Activated CD4-positive, alpha-beta T cell treated with anti-CD3 and anti-CD28 coated beads, Interleukin-10, Interleukin-2, amounts not matched to agents 100 ng/mL and 50 ng/mL, durations not matched to agents 16 hours and 8 hours (primary cell): ENCODE measurements around the gene PRDM16.

Experiments
- DNase-seq: peaks from one replicate; pipeline ENCODE4 v3.0.0-alpha.2; 2020

Gene PRDM16

DNA sequence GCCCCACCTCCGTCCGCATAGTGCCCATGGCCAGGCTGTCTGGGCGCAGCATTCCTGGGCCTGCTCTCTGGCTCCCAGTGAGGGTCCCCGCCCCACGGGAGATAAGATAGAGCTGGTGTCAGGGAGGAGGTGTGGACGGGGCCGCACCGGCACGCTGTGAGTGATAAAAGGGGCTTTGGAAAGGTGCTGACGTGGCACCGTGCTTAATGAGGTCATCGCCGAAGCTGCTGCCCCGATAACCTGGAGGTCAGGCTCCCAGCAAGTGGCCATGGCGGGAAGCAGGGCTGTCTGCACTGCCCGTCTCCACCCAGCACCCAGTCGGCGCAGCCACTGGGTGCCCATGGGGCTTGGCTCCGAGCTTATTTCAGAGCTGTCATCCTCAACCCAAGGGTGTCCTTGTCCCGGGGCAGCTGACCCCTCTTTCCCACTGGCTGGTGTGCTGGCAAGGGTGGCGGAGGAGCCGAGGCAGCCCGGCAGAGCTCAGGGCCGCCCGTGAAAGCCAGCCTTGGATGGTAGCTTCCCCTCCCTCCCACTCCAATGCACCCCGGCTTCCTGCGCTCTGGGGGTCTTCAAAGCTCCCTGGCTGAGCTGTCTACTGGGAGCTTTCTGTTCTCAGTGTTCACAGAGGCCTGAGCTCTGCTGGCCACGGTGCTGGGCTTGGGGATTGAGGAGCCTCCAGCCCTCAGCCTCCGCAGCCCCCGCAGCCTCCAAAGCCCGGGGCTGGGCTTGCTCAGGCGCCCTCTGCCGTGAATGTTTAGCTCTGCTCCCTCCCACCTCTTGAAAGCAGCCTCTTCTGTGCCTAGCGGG lies 280.4 kb downstream of the PRDM16 start:
- no peak for DNase-seq

DNA sequence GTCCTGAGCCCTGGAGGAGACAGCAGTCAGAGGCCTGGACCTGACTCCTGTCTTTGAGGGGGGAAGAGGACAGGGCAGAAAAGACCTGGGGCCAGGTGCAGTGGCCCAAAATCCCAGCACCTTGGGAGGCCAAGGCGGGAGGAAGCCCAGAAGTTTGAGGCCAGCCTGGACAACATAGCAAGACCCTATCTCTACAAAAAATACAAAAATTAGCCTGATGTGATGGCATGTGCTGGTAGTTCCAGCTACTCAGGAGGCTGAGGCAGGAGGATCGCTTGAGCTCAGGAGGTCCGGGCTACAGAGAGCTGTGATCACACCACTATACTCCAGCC lies 280.9 kb downstream of the PRDM16 start:
- DNase-seq = no peak

DNA sequence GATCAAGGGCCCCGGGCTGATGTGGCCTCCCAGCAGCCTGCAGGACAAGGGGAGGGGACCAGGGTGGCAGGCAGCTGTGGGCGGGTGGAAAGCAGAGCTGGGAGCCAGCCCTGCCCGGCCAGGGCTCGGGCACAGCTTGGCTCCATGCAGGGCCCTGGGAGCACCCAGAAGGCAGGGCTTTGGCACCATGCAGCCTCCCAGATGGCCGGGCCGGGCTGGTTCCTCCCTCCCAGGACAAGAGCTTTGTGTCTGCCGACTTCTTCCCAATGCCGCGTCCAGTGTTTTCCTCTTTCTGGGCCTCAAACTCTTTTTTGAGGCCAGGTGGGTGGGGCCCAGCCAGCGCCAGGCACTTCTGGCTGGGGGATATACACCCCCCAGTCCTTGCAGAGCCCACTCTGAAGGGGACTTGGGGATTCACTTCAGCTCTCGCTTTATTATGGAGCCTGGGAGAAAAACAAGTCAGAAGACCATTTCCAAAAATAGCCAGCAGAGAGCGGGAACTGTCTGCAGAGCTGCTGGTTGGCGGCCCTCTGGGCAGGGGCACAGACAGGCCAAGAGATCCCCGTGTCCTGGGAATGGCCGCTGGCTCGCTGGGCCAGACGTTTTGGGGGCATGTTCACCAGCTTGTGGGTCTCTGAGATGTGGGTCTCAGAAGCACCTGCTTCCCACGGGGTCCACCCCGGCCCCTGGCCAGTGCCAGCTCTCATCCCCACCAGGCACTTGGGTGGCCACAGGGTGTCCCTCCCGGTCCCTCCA lies 281.7 kb downstream of the PRDM16 start:
- no peak for DNase-seq

DNA sequence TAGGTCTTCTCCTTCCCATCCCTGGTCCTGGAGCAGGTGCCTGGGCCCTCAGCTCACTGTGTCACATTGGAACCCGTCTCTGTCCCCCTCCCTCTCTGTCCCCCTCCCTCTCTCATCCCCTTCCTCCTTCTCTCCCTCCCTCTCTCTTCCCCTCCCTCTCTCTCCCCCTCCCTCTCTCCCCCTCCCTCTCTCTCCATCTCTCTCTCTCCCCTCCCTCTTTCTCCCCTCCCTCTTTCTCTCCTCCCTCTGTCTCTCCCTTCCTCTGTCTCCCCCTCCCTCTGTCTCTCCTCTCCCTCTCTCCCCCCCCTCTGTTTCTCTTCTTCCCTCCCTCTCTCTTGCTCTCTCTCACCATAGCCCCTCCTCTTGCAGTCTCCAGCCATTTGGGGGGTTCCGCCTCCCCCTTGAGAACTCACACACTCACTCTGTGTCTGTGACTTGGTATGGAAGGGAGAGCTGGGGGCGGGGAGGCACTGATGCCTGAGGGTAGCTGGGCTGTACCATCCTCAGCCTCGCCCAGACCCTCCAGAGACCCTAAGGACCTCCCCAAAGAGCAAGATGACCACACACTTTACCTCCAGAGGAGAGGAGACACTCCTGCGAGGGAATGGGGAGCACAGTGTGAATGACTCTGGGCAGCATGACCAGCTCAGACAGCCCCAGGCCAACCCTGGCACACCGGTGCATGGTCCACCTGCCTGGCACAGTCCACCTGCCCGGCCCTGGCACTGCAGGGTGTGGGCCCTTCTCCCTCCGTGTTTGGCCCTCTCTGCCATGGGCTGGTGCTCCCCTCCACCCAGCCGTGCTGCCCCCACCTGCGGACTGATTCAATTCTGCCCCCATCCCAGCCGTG lies 282.7 kb downstream of the PRDM16 start:
- no peak for DNase-seq

DNA sequence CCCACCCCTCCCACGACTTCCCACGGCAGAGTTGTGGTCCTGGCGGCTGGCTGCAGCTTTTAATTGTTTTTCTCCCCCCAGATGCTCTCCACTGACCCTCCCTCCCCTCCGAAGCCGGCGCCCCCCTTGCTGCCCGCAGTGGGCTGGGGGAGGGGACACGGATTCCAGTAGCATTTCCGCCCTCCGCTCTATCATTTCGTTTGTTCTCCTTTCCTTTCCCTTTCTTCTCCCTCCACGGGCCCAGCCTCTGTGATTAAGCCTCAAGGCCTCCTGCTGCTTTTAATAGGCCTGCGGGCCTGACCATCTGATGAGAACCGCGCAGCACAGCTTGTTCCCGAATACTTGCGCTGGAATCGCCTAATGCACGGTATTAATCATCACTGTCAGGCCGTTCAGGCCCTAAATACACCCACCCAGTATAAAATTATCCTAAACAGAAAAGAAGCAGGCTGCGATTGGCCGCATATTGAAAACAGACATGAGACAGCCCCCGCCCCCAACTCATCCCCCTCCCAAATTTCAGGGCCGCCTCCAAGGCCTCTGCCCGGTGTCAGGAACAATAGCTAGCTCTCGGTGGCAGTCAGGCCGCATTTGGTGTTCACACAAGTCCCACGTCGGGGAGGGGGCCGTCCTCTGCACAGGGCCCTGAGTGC lies 283.4 kb downstream of the PRDM16 start:
- no peak for DNase-seq

DNA sequence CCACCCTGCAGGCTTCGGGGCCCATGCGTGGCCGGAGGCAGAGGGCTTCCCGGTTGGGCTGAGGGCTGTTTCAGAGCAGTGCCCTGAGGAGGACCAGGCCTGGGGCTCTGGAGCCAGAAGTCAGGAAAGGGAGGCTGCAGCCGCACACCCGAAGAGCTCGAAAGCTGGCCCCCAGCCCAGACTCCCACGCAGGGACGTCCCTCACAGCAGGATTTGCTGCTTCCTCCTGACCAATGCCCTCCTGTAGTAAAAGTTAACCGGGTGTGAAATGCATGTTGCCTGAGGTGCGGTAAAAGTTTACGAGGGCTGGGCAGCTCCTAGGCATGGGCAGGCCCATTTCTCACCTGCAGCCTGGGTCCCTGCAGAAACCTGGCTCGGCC lies 283.9 kb downstream of the PRDM16 start:
- DNase-seq = no peak

DNA sequence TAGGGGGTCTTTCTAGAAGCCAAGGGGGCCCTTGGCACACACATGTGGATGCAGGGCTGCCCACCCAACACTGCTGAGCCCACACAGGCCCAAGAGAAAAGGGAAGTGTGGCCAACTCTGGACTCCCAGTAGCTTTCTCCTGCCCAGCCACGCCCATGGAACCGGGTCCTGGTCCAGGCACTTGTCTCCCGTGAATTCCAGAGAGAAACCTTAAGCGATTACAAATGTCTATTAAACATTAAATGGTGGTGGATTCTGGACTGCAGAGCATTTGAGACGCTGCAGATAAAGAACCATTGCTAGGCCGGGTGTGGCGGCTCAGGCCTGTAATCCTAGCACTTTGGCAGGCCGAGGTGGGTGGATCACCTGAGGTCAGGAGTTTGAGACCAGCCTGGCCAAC lies 284.9 kb downstream of the PRDM16 start:
- DNase-seq = no peak

DNA sequence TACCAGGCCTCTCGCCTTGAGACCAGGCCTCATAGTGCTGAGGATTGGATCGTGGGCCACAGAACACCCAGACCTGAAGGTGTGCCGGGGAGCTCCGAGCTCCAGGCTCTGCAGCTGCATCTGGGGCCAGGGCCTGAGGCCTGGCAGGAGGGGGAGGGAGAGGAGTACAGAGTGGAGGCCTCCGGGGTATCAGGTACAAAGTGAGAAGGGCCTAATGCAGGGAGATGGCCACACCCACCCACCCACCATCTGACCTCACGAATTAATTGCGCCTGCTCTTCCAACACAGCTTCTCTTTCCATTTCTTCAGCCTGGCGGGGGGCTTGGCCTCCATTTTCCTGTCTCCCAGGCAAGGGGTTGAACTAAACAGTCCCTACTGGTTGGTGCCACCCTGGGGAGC lies 286.1 kb downstream of the PRDM16 start:
- DNase-seq = no peak

DNA sequence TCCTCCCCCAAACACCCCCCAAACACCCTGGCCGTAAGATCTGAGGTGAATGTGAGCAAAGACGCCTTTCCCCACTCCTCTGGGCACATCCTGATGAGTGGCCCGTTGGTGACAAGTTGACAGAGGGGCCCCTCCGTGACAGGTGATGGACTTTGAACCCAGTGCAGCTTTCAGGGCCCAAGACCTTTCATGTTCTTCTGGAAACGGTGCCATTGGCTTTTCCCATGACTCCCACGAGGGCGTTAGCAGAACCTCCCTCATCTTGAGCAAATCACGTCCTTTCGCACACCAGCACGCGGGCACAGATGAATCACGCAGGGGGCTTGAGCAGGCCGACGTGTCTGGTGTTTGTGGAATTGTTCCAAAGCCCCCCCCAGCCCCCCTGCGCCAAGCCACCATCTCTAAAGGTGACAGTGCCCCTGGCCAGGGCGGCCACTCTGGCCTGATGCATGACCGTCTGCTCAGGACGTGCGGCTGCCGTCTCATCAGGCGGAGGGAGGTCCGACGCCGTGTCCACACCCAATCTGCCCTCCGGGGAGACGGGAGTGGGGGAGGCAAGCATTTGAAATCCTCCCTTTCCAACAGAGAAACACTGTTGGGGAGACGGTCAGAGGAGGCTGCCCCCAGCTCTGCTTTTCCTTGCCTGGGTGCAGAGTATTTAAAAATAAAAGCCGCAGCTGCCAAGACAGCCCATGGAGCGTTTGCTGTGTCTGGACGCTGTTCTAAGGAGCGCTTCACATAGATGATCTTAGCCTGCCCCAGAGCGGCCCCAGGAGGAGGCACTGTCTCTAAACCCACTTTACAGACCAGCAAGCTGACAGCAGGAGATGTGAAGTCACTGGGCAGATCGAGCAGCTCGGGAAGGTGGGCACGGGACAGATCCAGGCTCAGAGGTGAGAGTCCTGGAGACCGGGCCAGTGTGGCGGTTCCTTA lies 287.2 kb downstream of the PRDM16 start:
- DNase-seq = no peak

DNA sequence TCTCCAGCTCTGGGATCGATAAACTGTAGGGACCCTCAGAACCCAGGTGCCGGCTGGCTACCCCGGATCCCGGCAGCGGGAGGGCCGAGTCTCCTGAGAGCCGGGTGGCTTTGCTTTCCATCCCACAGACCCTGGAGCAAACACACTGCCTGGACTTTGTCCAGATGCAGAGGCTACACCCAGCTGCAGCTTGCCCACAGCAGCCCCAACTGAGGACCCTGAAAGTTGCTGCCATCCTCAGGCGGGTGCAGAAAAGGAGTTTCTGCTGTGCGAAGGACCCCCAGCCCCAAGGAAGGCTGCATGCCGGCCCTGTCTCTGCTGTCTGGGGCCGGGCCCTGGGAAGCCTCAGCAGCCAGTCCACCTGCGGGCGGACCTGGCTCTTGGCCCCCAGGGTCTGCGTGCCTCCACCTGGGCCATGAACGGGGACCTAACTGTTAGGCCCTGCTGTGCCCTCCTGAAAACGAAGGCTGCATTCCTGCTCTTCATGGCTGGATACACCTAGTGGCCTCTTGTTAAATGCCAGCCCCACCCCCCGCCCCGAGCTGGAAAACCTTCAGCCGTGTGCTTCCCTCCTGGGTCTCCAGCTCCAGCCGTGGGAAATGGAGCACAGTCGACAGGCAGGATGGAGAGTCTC lies 287.9 kb downstream of the PRDM16 start:
- no peak for DNase-seq

DNA sequence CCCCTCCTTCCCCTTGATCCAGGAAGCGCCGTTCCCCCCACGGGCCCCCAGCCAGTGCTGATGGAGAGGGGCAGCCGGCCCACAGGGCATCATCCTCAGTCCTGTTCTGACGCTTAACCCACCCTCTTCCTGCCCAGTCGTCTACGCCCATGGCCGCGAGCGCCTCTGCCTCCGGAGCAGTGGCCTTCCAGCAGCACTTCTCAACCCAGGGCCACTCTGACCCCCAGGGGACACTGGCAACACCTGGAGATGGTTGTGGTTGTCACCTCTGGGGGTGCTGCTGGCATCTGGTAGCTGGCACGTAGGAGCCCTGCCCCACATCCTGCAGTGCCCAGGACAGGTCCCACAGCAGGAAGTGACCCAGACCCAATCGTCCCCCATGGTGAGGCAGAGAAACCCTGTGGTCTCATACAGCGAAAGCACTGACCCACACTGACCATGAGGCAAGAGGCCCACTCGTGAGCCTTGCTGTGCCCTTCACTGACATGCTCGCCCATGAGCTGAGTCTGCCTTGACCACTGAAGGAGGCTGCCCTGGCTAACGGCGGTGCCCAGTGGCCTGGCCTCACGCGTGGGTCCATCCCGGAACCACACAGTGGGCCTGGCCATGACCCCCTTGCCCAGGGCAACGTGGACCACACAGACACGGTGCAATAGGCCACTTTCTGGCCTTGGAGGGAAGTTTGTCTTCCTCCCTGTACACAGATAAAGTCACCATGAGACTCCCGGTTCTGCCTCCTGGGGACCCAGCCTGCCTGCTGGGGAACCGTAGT lies 288.7 kb downstream of the PRDM16 start:
- DNase-seq = no peak

DNA sequence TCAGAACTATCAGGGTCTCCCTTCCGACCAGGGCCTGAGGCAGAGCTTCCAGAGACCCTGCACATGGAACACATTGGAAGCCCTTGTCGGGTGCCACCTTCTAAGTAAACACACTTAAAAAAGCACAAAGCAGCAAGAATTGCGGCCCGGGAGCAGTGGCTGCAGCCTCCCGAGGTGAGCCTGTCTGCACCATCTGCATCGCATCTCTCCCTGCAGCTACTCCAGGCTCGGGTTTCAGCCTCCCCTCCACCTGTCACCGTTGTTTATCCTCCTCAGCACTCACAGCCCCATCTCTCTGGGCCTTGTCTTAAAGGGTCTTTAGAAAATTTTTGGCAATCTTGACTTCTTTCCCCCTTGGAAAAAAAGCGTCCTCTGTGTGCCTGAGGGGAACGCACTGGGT lies 290.3 kb downstream of the PRDM16 start:
- DNase-seq = no peak

DNA sequence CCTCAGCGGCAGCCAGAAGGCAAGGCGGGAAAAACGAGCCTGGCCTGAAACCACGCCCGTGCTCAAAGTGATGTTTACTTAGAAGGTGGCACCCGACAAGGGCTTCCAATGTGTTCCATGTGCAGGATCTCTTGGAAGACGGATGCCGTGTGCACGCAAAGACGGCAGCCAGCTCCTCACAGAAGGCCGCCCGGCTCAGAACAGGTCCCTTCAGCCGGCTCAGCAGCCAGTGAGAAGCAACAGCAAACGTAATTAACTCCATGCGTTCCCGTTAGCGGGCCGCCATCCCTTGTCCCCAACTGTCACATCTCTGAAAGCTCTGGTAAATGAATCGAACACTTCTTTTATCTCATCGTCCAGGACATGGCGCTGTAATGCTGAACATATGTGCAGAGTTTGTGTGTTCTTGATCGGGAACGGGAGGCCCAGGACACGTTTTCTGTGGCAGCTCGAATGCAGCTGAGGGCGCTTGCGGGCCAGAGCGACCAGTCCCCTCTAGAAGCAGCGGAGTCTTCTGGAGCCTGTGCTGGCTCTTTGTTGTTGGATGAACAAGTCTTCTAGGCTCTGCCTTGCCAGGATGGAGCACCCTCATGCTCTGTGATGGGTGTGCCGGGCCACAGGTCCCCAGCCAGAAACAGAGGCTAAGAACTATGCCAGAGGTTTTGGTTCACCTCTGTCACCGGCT lies 290.9 kb downstream of the PRDM16 start:
- DNase-seq = no peak

DNA sequence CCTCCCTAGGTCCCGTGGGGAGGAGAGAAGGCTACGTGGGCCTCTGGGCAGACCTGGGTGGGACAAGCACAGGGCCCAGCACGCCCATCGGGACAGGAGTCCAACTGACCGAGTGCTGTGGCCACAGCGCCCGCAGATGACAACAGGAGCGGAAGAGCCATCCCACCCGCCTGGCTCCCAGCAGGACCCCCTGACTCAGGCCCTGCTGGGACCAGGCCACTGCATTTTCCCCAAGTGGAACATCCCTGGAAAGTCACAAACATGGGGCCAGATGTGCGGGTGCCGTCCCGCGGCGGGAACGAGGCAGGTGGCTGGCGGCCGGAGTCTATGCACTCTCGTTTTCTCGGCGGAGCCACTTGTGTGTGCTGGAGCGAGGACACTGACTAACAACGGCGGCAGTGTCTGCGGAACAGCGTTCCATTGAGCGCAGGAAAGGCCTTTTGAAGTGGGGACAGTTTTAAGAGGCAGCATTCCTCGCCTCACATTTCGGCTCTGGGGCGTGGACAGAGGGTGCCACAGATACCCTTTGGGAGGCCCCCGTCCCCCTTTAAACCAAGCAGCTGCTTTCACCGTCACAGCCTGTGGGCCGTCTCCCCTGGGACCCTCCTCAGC lies 291.7 kb downstream of the PRDM16 start:
- no peak for DNase-seq

DNA sequence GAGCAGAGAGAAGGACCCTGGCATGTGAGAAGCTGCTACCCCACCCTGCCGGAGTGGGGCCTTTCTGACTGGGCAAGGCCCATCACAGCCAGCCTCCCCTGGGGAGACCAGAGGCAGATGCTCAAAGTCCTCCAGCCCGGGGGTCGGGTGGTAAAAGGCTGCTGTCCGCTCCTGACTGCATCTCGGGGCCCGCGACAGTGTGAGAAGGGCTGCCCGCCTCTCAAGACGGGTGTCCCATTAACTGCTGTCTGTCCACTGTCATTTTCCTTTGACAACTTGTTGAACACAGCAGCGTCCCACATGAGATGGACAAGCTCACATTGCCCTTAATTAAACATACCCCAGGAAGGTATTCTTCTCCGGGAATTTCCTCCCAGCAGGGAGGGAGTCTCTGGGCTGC lies 294.0 kb downstream of the PRDM16 start:
- no peak for DNase-seq

DNA sequence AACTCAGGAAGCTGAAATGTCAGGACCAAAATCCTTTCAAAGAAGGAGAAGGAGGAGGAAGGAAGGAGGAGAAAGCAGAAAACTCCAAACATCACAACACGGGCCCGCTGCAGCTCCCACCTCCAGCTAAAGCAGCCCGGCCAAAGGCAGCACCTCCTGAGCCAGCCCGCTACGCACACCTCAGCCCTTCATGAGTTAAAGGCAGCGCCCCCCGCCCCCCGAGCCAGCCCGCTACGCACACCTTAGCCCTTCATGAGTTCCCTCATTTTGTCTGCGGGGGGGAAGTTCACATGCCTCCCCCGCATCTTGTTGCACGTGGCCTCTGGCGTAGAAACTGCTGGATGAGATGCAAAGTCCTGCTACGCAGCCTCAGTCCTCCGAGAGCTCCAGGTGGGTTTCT lies 294.8 kb downstream of the PRDM16 start:
- no peak for DNase-seq

DNA sequence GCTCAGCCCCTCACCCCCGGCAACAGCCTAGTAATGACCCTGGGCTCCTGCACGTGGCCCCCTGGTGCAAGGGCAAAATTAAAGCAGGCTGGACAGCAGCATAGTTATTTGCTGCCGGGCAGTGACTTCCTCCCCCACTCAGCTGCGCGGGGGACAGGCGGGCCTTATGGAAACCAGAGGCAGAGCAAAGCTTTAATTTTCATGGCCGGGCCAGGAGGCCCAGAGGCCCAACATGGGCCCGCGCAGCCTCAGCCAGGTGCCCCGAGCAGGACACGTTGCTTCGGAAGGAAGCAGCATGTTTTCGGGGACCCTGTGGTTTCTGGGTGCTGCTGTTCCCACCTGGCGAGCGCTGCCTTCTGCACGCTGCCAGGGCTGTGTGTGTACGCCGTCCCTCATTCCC lies 295.5 kb downstream of the PRDM16 start:
- DNase-seq = no peak

DNA sequence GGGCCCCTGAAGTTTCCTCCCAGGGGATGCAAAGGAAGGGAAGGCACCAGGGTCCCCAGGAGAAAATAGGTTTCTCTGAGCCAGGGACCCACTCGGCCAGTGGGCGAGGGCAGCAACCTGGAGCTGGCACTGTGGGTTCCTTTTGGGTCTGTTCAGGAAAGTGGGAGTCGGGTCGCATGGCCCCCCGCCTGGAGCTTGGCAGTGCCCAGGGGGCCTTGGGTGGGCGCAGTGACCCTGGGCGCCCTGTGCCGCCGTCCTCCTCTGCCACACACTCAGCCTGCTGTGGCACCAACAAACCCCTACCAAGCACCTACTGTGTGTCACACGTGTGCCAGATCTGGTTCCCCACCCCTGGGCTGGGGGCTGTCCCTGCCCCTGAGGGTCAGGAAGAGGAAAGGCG lies 296.0 kb downstream of the PRDM16 start:
- no peak for DNase-seq

DNA sequence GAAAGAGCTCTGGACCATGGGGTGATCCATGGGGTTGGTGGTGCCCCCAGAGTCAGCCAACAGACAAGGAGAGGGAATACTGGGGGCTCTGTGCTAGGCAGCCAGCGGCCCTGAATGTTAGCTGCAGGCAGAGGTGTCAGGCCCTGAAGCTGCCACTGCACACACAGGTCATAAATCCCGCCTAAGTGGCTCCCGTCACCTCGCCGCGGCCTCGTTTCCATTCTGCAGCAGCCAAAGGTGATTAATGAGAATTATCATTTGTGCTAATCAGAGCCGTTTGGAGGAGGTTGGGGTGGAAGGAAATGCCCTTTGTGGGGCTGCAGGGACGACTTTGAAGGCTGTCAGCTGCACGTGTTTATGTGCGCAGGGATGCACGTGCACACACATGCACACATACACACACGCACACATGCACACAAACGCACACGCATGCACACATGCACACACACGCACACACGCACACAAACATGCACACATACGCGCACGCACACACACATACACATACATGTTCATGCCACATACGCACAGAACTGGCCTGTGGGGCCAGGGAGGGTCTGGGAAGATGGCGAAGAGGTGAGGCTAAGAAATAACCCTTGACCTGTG lies 296.6 kb downstream of the PRDM16 start:
- DNase-seq = no peak
